Cardiac fibroblast (primary cell): ENCODE data around the gene NOTCH2.
"Not testable (repeated sequence)": the region's sequence is repeated elsewhere in the genome, so short reads cannot be mapped to it uniquely, and the experiment has no call there.

Experiments used
- DNase-seq, 2 donors: peaks; one replicate each; pipeline versions ENCODE4 v3.0.0 to v3.0.0-alpha.2; 2010; ENCODE audit warnings: low read depth in 2 of 2
- H3K4me3 ChIP-seq, 2 donors: replicated peaks in 1 of 2; 1 replicate in 1 of 2; 2 replicates in 1 of 2; pipeline ENCODE4 v1.5.1; 2011; ENCODE audit warnings: low read depth in 2 of 2, low read length in 2 of 2, mild to moderate bottlenecking in 2 of 2, moderate library complexity in 1 of 2

The NOTCH2 gene

DNA sequence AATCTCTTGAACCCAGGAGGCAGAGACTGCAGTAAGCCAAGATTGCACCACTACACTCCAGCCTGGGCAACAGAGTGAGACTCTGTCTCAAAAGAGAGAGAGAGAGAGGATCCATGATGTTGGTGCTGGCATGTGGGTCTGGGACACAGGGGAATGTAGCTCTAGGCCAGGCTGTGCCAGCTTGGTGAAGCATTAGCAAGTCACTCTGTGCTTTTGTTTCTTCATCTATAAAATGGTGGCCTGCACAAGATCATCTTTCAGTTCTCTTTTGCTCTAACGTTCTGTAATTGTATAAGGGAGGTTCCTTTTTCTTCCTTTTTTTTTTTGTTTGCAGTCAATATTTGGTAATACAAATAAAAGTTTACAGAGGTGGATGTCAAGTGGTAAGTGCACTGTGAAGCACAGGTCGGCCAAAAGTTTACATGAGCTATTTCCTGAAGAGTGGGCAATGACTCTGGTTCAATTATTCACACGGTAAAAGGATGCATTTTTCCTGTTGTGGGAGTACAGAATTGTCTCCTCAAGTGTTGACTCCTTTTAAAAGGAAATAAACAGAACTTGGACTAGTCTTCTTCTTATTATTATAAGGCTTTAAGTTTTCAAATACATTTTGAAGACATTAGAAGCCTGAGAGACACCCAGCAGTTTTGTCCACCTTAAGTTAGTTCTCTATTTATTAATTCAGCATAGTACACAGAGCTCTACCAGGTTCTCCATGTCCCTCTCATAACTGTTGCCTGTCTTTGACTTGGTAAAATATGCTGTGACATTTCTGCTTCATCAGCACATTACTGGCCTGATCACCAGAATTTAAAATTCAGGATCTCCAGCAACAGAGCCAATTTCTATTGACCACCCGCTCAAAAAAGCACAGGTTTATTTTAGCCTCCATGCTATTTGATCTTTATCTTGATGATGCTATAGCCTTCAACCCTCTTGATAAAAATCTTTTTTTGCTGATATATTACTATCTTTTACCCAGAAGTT, 23.1 kb upstream of the NOTCH2 start:
- H3K4me3 ChIP-seq, DNase-seq: not testable (repeated sequence)

DNA sequence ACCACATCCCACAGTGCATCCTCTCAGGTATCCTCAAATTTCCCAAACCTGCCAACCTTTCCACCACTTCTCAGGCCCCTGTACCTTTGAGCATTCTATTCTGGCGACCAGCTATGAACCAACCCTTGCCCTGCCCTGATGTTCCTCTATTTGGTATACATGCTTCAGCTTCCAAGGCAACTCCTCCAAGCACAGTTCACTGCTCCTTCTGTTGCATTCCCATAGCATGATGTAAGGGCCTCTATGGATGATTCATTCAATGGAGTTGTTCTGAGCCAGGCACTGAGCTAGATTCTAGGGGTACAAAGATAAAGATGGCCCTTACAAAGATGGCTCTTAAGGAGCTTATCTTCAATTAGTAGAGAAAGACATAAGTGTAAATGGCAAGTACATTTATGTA, 21.4 kb upstream of the NOTCH2 start:
- DNase-seq = not testable (repeated sequence)

GRCh38 chr1:120087959-120088358, 18.5 kb upstream of the NOTCH2 start:
- DNase-seq = peak; percentile 19 to 89
- not testable (repeated sequence) for H3K4me3 ChIP-seq

More for the DNA sequence above, 21.4 kb upstream of the NOTCH2 start:
- H3K4me3 ChIP-seq = not testable (repeated sequence)

- not testable (repeated sequence) for H3K4me3 ChIP-seq, DNase-seq
Measured at GRCh38 chr1:120069920-120070214, 405 bp upstream of the NOTCH2 start.

DNA sequence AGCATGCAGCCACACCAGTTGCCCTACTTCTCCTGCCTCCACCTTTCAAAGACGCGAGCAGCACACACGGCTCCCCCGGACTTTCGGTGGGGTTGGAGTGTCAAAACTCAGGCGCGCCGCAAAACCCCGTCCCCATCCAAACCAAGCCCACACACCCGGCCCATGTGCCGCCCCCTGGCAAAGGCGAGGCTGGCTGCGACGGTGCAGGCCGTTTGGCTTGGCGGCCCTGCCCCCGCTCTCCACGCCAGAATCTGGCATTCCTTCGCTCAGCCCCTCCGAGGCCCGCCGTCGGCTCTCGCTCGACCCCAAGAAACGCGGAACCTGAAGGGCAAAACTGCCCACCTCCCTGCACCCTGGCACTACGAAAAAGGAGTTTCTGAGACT, 787 bp downstream of the NOTCH2 start:
- not testable (repeated sequence) for DNase-seq
- H3K4me3 ChIP-seq = peak overlapping the region; percentile 50 to 57

GRCh38 chr1:120048208-120048607, 21.3 kb downstream of the NOTCH2 start:
- H3K4me3 ChIP-seq = not testable (repeated sequence)
- peak in 1 of 2 donors; percentile 73 for DNase-seq

DNA sequence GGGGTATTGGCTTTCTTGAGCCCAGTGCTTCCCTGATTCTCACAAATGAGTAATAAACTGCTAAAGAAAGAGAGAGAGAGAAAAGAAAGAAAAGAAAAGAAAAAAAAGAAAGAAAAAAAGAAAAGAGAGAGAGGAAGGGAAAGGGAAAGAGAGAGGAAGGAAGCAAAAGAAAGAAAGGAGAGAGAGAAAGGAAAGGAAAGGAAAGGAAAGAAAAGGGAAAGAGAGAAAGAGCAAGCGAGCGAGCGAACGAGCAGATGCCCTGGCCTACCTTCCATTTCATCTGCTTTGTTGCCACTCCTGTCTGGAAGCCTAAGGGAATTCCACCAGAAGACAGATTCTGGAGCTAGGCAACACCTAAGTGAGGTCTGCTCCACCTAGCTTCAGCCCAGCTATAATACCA, 27.7 kb downstream of the NOTCH2 start:
- not testable (repeated sequence) for DNase-seq, H3K4me3 ChIP-seq

DNA sequence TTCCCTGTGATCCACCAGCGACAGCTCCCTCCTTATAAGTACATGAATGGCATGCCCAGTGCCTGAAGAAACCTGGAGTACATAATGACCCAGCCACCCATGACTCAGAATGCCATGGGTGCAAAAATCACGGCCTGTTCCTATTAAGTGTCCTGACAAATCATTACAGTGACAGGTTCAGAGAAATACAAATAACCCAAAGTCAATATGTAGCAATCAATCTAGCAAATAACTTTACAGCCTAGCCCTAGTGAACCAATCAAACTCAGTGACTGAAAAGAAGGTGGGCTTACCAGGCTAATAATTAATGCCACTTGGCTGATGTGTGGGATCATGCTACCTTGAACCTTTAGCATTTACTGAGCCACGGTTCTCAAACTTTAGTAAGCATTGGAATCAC, 37.2 kb downstream of the NOTCH2 start:
- not testable (repeated sequence) for H3K4me3 ChIP-seq, DNase-seq

GRCh38 chr1:120023791-120024190, 45.7 kb downstream of the NOTCH2 start:
- DNase-seq, H3K4me3 ChIP-seq: not testable (repeated sequence)

DNA sequence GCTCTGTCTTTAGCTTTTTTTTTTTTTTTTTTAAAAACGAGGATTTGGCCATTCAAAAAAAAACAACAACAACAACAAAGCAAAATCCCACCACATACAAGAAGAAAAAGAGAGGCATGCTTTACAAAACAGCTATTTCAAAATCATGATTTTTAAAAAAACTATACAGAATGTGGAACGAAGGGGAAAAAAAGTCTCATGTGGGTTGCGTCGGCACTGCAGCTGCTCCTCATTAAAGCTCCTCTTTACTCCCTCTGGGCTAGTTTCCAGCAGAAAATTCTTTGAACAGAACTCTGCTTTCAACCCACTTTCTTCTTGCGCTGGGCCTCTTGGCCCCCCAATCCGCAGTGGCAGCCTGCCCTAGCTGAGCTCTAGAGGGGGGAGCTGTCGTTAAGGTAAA, 54.5 kb downstream of the NOTCH2 start:
- H3K4me3 ChIP-seq, DNase-seq: not testable (repeated sequence)

GRCh38 chr1:120008320-120008719, 61.1 kb downstream of the NOTCH2 start:
- not testable (repeated sequence) for H3K4me3 ChIP-seq, DNase-seq

GRCh38 chr1:120007850-120008249, 61.6 kb downstream of the NOTCH2 start:
- DNase-seq, H3K4me3 ChIP-seq: not testable (repeated sequence)

DNA sequence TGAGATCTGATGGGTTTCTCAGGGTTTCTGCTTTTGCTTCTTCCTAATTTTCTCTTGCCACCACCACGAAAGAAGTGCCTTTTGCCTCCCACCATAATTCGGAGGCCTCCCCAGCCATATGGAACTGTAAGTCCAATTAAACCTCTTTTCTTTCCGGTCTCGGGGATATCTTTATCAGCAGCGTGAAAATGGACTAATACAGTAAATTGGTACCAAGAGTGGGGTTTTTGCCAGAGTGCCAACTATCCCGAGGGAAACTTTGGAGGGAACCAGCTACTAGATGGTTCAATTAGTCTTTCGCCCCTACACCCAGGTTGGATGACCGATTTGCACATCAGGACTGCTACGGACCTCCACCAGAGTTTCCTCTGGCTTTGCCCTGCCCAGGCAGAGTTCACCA, 68.4 kb downstream of the NOTCH2 start:
- not testable (repeated sequence) for DNase-seq, H3K4me3 ChIP-seq

DNA sequence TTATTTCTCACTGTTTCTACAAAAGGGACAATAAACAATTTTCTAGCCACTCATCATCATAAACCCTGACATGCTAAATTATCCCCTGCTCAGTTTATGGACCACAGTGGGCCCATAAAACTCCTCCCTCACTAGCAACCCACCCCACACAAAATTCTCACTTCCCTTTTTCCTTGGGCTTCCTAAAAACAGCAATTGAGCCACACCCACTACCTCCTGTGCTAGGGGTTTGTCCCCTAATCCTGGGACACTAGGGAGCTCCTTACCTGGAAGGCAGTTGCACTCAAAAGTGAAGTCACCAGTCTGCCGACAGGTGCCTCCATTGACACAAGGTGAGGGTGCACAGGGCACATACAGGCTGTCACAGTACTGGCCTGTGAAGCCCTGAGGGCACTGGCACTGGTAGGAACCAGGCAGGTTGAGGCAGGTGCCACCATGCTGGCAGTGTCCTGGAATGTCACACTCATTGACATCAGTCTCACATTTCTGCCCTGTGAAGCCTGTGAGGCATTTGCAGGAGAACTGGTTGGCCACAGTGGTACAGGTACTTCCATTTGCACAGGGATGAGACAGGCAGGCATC, 72.6 kb downstream of the NOTCH2 start:
- not testable (repeated sequence) for DNase-seq

GRCh38 chr1:119995975-119996374, 73.5 kb downstream of the NOTCH2 start:
- DNase-seq = peak in 1 of 2 donors; percentile 28
- H3K4me3 ChIP-seq = not testable (repeated sequence)

More for the DNA sequence above, 72.6 kb downstream of the NOTCH2 start:
- H3K4me3 ChIP-seq = not testable (repeated sequence)
